Body of pancreas (tissue), 4 donors: ENCODE data around the gene SPPL2C. TPM values are rescaled to one million over a fixed set of nuclear protein-coding genes. Genes with fewer than 3 reads are reported as not detected.

ENCODE experiments used
- ATAC-seq: fragments of 150-250 bp; one replicate; pipeline ENCODE4 v1.9.1; 2016
- DNase-seq, 4 donors: peaks; one replicate each; pipeline ENCODE4 v3.0.0-alpha.2; 2019
- H3K27ac ChIP-seq, 4 donors: fragments of 200-600 bp; sonication (generic); 1 replicate in 3 of 4; 2 replicates in 1 of 4; pipeline versions ENCODE4 v1.5.1 to v1.6.1; 2016 to 2019; ENCODE audit warnings: mild to moderate bottlenecking in 1 of 4, mixed read lengths in 1 of 4, moderate library complexity in 1 of 4
- H3K27me3 ChIP-seq, 2 donors: fragments of 200-600 bp; sonication (generic); one replicate each; pipeline ENCODE4 v1.6.0; 2016; ENCODE audit warnings: mild to moderate bottlenecking in 1 of 2
- H3K36me3 ChIP-seq, 2 donors: fragments of 200-600 bp; sonication (generic); replicated peaks in 1 of 2; 2 replicates each; pipeline ENCODE4 v1.5.1; 2016; ENCODE audit warnings: low read depth in 2 of 2; ENCODE audit not compliant: insufficient read depth in 1 of 2
- H3K4me1 ChIP-seq: fragments of 200-600 bp; sonication (generic); one replicate; pipeline ENCODE4 v1.6.0; 2016
- H3K4me3 ChIP-seq, 2 donors: fragments of 200-600 bp; sonication (generic); 1 replicate in 1 of 2; 2 replicates in 1 of 2; pipeline ENCODE4 v1.5.1; 2016 to 2019
- H3K9me3 ChIP-seq, 3 donors: fragments of 200-600 bp; sonication (generic); 1 replicate in 2 of 3; 2 replicates in 1 of 3; pipeline ENCODE4 v1.5.1; 2016
- CTCF ChIP-seq, 7 experiments: fragments of 450-650 bp in 4 of 7; fragments of 200-600 bp in 3 of 7; sonication (generic) in 3 of 7; IDR thresholded peaks; one replicate each; pipeline ENCODE4 v1.5.1; 2016 to 2019; ENCODE audit warnings: antibody characterized with exemption in 7 of 7
- POLR2A ChIP-seq, 3 donors: fragments of 450-650 bp; IDR thresholded peaks; one replicate each; pipeline ENCODE4 v1.6.1; 2016; ENCODE audit warnings: antibody characterized with exemption in 3 of 3, mild to moderate bottlenecking in 2 of 3
- WGBS, 2 donors: methylation state at CpG; one replicate each; pipeline ENCODE4 v1.1.5; 2017; 5-methylcytosine and 5-hydroxymethylcytosine counted together
- intact Hi-C: fragments of 100-400 bp; cut with DNase I; formaldehyde crosslinking; loops from one replicate; pipeline ENCODE4 v1.15.1; 2023
- total RNA-seq, 2 donors: library from RNA; depleted of rRNA; stranded (reverse); fragments of >200 nt; gene quantifications; one replicate each; pipeline ENCODE4 v1.1.0, GENCODE V29; 2016

SPPL2C gene
- total RNA-seq, 2 donors from 2014 or later, result not detected

GRCh38 chr17:45894022-45894784 lies 49.5 kb downstream of the SPPL2C start, which contains the start of gene MAPT:
Gene MAPT, plus strand, starts transcription at chr17:45894554. Its CDS starts 67,784 bp downstream, at chr17:45962338.
- WGBS, 2 donors, result 0 to 16% methylated on average over 19 to 92 of the region's 97 CpGs
- Histone ChIP-seq H3K4me3 (peak within 1 kb of the TSS; percentile 63 to 68), H3K27ac (peak within 1 kb of the TSS; percentile 2 to 63 (median 33)), H3K27me3 (peaks cover 0 to 21% of the 10 kb centered on the region in 2 donors), H3K9me3 (no peaks in the 10 kb centered on the region), H3K4me1 (peaks cover 37% of the 10 kb centered on the region), H3K36me3 (no peaks in the 10 kb centered on the region)
- ATAC-seq (peak; percentile 98), DNase-seq (peak; percentile 93)
- TF ChIP-seq POLR2A (IDR thresholded peaks at IDR 0.05) (peak in 2 of 3 donors; percentile 45 to 50), CTCF (IDR thresholded peaks at IDR 0.05) (peak; percentile 53 to 99 (median 99))
- intact Hi-C loops, result no loop called here

- Histone ChIP-seq H3K4me1 (peaks cover 37% of the 10 kb centered on the region), H3K27me3 (peaks cover 0 to 21% of the 10 kb centered on the region in 2 donors), H3K4me3 (peak overlapping the region in 1 of 2 donors; percentile 9), H3K9me3 (no peaks in the 10 kb centered on the region), H3K36me3 (no peaks in the 10 kb centered on the region), H3K27ac (no peak overlapping the region)
- TF ChIP-seq POLR2A (IDR thresholded peaks at IDR 0.05) (no peak), CTCF (IDR thresholded peaks at IDR 0.05) (no peak)
- ATAC-seq (no peak), DNase-seq (peak in 2 of 4 donors; percentile 19 to 20)
- 0 to 1% methylated on average over 22 to 62 of the region's 63 CpGs for WGBS, 2 donors
- intact Hi-C loops, result no loop called here
These were observed 50.8 kb downstream of the SPPL2C start for GRCh38 chr17:45895304-45895968.

GRCh38 chr17:45895969-45896785 lies 51.5 kb downstream of the SPPL2C start:
- Histone ChIP-seq H3K4me3 (no peak overlapping the region), H3K36me3 (no peaks in the 10 kb centered on the region), H3K4me1 (peaks cover 37% of the 10 kb centered on the region), H3K9me3 (no peaks in the 10 kb centered on the region), H3K27me3 (peaks cover 0 to 21% of the 10 kb centered on the region in 2 donors), H3K27ac (no peak overlapping the region)
- no peak for ATAC-seq
- 3 to 6% methylated on average over 19 to 51 of the region's 55 CpGs for WGBS, 2 donors
- no peak for DNase-seq
- intact Hi-C loops, result no loop called here
- no peak for TF ChIP-seq CTCF (IDR thresholded peaks at IDR 0.05)
- no peak for TF ChIP-seq POLR2A (IDR thresholded peaks at IDR 0.05)

Other genes starting within 250 kb of the SPPL2C start
- not detected for gene CRHR1, start 60.6 kb upstream of the SPPL2C start, total RNA-seq
- gene MAPT, start 49.7 kb downstream of the SPPL2C start, total RNA-seq, result 1 to 10 TPM; 1.6 to 2.3 TPM
- not detected for gene STH, start 154.4 kb downstream of the SPPL2C start, total RNA-seq